ENCODE results near the gene NTN1.

DNA sequence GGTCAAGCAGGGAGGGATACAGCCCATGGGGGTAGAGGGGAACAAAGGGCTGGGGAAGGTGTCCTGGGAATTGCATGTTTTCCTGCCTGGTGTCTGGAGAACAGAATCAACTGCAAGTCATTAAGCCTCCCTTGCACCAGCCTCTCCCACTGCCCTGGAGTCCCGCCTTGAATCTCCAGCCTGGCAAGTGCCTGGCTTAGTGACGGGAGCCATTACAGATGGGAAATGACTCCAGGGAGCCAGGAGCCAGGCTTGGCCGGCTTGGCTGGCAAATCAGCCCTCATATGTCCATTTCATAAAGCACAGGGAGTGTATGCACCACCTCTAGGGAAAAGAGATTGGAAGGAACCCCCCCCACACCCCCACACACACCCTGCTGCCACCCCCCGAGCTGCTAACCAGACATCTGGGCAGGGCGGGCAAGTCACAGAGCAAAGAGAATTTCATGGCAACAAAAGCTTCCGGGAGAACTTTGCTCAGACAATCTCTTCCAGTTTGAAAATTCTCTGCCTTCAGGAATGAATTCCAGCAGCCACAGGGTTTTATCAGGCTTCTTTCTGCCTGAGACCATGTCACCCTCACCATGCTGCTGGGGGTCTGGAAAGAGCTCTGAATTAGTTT is 127.7 kb downstream of the NTN1 start:
- no peak for TF ChIP-seq EZH2 (IDR thresholded peaks at IDR 0.05)
- no peak for TF ChIP-seq POLR2AphosphoS5 (IDR thresholded peaks at IDR 0.05; ENCODE audit: borderline replicate concordance, low read depth, low read length)
- TF ChIP-seq FOXP2 (optimal IDR thresholded peaks at IDR 0.05; ENCODE audit: control extremely low read depth, extremely low read length, insufficient read depth): no peak
